Frontal cortex (tissue), 4 donors: ENCODE measurements around the gene TLX1. TPM values are rescaled to one million over a fixed set of nuclear protein-coding genes. Genes with fewer than 3 reads are reported as not detected.

ENCODE experiments used
- DNase-seq, 2 donors: peaks; one replicate each; pipeline ENCODE4 v3.0.0; 2012; ENCODE audit warnings: low spot score in 2 of 2
- FAIRE-seq: peaks from 2 replicates; lab custom pipeline; 2012; peaks lifted over from hg19 to GRCh38; lab: Jason Lieb, UNC
- total RNA-seq: library from RNA; depleted of rRNA; stranded (reverse); fragments of >200 nt; gene quantifications from one replicate; pipeline ENCODE4 v1.2.3, GENCODE V29; 2014
- donor health status: control.
- donor health status: control.
- donor health status: control.

TLX1 gene
- total RNA-seq, 1 donor from 2014 or later, result not detected

DNA sequence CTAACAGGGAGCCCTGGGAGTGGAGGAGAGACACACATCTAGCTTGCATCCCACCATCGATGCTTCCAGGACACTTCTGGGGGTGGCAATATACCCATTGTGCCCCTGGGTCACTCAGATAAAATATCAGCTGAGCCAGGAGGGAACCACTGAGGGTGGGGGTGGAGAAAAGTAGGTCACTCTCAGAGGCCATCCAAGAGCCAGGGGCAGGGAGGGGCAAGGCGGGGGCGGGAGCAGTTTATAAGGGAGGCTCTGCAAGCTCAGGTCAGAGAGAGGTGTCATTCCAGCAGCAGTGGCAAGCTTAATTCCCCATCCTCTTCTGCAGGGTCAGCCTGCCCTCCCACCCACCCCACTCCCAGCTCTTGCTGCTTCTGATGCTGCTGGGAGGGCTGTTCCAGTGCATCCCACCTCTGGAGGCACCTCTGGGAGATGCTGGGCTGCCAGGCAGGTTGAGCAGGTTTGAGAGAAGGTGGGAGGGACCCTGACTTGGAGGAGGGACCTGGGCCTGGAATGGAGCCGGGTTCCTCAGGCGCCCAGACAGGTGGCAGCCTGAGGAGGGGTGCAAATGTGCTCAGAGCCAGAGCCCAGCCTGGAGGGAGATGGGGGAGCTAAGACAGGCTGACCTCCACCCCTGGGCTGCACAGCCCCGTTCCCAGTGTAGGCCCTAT, 20.1 kb upstream of the TLX1 start:
- DNase-seq (no peak), FAIRE-seq (no peak)

- DNase-seq, result no peak
- FAIRE-seq, result no peak
Observed at GRCh38 chr10:101111547-101111946, 19.6 kb upstream of the TLX1 start.

GRCh38 chr10:101112799-101113594, 18.1 kb upstream of the TLX1 start:
- DNase-seq (no peak), FAIRE-seq (no peak)

GRCh38 chr10:101113890-101114403, 17.2 kb upstream of the TLX1 start:
- FAIRE-seq (no peak), DNase-seq (no peak)

DNA sequence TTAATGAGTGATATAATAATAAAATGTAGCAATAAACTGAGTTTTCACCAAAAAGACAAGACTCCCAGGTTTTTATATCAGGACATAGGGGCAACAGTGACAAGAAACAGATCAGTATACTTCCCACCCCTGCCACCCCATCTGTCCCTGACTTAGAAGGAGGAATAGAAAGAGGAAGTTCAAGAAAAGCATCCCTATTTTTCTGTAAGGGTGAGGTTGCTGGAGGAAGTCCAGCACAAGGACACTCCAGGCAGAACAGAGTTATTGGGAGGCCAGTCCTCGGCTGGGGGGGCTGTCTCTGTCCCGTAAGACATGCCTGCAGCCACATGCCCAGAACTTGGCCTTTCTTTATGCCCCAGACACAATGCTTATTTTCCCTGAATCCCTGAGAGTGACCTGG, 16.5 kb upstream of the TLX1 start:
- DNase-seq, result no peak
- FAIRE-seq, result no peak

- FAIRE-seq (no peak), DNase-seq (no peak)
Observed at GRCh38 chr10:101116754-101117153, 14.3 kb upstream of the TLX1 start.

DNA sequence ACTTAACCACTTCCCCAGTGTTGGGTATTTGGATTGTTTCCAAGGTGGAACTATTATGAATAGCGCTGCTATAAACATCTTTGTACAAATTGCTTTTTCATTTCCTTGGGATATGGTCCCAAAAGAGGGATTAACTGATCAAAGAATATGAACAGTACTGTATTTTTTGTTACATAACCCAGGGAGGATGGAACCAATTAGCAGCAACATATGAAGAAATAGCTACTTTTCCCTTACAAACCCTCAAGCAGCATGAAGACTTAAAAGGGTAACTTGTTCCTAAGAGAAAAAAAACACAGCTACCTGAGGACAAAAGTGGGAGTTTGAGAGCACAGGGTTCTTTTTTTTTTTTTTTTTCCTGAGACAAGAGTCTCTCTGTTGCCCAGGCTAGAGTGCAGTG, 13.1 kb upstream of the TLX1 start:
- DNase-seq, result no peak
- FAIRE-seq, result no peak

DNA sequence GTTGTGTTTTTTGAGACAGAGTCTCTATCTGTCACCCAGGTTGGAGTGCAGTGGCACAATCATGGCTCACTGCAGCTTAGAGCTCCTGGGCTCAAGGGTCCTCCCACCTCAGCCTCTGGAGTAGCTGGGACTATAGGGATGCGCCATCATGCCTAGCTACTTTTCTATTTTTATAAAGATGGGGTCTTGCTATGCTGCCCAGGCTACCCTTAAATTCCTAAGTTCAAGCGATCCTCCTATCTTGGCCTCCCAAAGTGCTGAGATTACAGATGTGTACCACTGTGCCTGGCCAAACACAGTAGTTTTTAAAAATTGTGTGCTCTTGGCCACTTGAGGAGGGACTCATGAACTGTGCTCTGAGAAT, 10.6 kb upstream of the TLX1 start:
- FAIRE-seq (no peak), DNase-seq (no peak)

DNA sequence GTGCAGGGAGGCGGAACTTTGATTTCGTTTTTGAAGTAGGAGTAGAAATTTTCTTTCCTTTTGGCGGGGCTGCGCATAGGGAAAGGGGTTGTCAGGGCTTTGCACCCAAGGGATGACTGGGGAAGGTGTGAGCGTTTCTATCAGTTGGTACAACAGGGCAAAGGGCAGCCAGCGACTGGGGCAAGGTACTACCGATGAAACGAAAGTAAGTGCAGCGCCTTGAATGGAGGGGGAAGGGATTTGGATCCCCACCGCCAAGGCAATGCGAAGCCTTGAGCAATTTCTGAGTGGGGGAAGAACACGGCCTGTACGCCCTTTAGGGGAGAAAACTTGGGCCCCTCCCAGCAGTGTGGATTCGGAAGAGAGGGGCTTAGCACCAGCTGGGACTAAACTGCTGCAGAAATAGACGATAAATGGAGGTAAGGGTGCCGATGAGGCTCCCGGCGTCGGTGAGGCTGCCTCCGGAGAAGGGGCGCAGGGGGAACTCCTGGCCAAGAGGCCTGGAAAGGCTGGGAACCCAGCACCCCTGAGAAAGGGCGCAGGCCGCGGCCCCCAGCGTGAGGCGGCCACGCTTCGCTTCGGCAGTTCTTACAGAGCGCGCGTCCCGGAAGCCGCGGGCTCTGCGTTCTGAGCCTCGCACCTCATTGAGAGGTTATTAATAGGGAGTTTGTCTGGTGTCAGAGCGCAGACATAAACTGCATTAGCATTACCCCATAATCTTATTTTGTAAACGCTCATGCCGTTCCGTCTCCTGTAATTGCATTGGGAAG, 10.0 kb upstream of the TLX1 start:
- DNase-seq (no peak), FAIRE-seq (no peak)

- DNase-seq, result no peak
- FAIRE-seq, result no peak
Observed at GRCh38 chr10:101121654-101122031, 9.5 kb upstream of the TLX1 start.

- FAIRE-seq (no peak), DNase-seq (peak in 1 of 2 donors; percentile 19)
Observed at GRCh38 chr10:101122270-101123084, 8.6 kb upstream of the TLX1 start.

DNA sequence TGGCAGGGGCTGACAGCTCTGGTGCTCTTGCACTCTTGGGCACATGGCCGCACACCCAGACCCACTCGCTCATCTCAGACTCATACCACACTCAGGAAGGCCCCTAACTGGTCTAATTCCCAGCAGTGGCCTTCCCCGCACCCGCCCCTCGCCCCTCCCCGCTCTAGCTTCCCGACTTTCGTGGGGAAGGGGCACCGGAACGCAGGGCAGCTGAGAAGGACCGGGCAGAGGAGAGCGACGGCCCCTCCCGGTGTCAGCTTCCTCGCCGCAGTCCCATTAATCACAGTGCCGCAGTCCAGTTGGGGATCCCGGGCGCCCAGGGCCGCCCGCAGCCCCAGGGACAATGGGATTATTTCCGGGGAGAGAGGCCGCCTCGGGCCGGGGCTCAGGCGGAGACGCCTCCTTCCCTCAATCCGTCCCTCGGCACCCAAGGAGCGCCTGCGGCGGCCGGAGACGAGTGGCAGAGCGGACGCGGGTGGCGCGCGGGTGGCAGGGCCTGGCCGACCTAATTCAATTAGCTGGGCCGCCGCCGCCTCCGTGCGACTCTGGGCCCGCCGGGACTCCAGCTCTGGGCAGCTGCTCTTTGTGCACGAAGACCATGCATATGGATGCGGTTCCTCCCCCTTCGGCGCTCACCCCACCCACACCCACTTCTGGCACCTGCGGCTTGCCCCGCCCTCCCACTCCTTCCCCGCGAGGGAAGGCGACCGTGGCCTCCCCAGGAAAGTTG, 7.8 kb upstream of the TLX1 start:
- FAIRE-seq, result no peak

GRCh38 chr10:101123815-101124617, 7.1 kb upstream of the TLX1 start:
- FAIRE-seq, result no peak

More for the DNA sequence above, 7.8 kb upstream of the TLX1 start:
- DNase-seq, result peak in 1 of 2 donors; percentile 8

GRCh38 chr10:101124933-101125332, 6.2 kb upstream of the TLX1 start:
- FAIRE-seq, result no peak
- DNase-seq, result no peak

More at GRCh38 chr10:101123815-101124617, 7.1 kb upstream of the TLX1 start:
- DNase-seq, result no peak

DNA sequence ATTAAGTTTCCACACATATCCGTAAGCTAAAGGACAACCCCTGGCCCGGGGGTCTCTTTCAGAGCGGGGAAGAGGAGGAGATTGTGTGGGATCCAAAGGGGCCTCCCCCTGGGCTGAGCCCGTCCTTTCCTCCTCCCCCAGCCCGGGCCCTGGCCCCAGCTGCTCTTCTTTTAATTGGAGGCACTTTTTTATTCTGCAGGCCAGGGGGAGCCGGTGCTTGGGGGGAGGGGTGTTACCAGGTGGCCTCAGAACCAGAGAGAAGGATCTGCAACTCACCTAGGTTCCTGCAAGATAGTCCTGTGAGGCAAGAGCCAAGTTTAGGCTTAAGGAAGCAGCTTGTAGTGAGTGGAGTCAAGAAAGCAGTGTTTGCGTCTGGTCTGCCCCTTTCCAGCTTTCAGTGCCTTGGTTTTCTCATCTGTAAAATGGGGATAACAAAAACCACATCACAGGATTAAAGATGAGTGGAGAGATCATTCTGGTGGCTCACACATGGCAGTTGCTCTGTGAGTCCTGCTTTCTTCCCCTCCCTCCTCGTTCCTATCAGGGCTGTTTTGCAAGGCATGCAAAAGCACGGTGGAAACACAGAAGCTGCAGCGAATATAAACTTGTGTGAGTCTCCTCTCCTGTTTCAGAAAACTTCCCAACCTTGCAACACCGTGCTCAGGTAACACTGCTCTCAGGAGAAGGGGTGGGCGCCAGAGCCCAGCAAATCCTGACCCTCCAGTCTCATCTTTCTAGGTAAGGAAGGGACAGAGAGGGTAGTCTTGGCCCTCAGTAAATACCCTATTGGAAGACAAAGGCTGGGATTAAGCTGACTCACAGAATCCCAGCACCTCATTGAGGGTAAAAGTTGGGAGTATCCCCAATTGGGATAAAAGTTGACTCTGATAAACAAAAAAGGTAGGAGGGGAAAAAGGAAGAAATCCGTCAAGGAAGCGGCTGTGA, 4.1 kb upstream of the TLX1 start:
- FAIRE-seq, result no peak
- peak in 1 of 2 donors; percentile 9 for DNase-seq

GRCh38 chr10:101130141-101130540, 959 bp upstream of the TLX1 start:
- DNase-seq, result no peak
- no peak for FAIRE-seq

DNA sequence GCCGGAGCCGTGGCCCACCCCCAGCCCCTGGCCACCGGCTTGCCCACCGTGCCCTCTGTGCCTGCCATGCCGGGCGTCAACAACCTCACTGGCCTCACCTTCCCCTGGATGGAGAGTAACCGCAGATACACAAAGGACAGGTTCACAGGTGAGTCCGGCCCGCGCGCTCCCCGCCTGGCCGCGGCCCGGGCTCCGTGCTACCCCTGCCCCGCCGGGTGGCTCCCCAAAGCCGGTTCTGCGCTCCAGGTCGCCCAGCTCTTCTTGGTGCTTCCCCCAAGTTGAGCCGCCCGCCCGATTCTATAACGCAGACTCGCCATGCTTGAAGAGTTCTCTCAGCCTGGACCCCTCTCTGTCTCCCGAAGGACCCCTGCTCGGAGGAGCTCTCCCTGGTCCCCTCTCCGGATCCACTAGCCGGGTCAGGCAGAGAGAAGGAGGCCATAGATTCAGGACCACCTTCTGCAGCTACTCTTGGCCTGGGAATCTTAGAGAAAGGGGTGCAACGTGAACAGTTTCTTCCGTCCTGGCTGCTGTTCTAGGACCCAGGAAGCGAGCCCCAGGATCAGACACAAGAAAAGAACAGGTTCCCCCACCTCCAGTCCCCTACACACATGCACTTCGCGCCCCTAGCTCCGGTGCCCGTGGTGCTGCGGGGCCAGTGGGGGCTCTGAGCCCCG, 999 bp downstream of the TLX1 start:
- DNase-seq, result peak in 1 of 2 donors; percentile 40
- FAIRE-seq, result no peak
